IgD-negative memory B cell (primary cell): ENCODE measurements around the gene PITX2. TPM values are rescaled to one million over a fixed set of nuclear protein-coding genes. Genes with fewer than 3 reads are reported as not detected.

Experiments used
- H3K27ac Mint-ChIP-seq, 3 donors: one replicate each; pipeline ENCODE4 v1.8.0; 2020 to 2022; ENCODE audit warnings: mild to moderate bottlenecking in 3 of 3, mixed read lengths in 3 of 3, moderate library complexity in 1 of 3
- H3K27me3 Mint-ChIP-seq: one replicate; pipeline ENCODE4 v1.8.0; 2021; ENCODE audit warnings: mixed read lengths
- H3K36me3 Mint-ChIP-seq: one replicate; pipeline ENCODE4 v1.8.0; 2020; ENCODE audit warnings: mild to moderate bottlenecking, mixed read lengths
- H3K4me1 Mint-ChIP-seq, 3 donors: one replicate each; pipeline ENCODE4 v1.8.0; 2020 to 2022; ENCODE audit warnings: mixed read lengths in 3 of 3, mild to moderate bottlenecking in 1 of 3
- H3K4me3 Mint-ChIP-seq, 4 donors: one replicate each; pipeline ENCODE4 v1.8.0; 2020 to 2022; ENCODE audit warnings: mild to moderate bottlenecking in 4 of 4, mixed read lengths in 4 of 4, moderate library complexity in 3 of 4
- H3K9me3 Mint-ChIP-seq, 3 donors: one replicate each; pipeline ENCODE4 v1.8.0; 2020 to 2021; ENCODE audit warnings: mixed read lengths in 3 of 3, mild to moderate bottlenecking in 1 of 3
- polyA plus RNA-seq: library from polyadenylated mRNA; unstranded; fragments of 300-500 nt; fragmentation: Illumina TruSeq; gene quantifications from one replicate; pipeline ENCODE4 v1.2.3, GENCODE V29; 2021

The PITX2 gene
- not detected for polyA plus RNA-seq

DNA sequence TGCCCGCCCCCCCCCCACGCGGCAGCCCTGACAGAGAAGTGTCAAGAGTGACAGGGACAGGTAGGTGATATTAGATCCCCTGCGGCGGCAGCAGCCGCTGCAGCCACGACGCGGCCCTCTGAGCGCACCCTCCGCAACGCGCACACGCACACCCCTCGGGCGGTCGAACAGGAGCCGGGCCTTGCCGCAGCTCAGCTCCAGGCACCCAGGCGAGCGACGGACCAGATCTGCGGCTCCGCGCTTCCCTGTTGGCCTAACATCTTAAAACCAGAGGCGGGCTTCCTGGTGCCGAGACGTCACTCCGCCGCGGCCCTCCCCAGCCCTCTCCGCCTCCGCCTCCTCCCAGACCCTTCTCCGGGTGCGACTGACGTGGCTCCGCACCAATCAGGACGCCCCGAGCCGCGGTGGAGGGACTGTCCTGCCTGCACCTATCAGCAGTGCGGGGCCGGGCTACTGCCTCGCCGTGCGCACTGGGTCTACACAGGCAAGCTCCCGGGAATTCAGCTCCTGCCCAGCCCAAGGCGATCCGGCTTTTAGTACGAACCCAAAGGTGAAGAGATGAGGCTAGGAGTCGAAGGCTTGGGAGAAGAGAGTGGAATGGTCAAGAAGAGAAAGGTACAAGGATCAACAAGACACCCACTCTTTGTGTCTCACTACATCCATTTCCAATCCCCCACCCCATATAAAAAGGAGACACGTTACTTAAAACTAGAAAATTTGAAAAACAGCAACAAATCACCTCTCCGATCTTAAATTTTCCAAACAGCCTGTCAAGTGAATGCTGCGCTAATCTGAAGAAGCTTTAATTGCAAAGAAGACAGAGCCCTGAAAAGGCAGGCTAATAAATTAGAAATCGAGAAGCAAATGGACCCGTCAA lies at the start of gene PITX2:
TSS of gene PITX2 (minus strand) at position 237 of the 877 bp plus-strand sequence. CDS start 617 bp downstream, outside the sequence.
- H3K4me1 Mint-ChIP-seq = peaks cover 1 to 6% (median 3%) of the 10 kb centered on the region in 3 donors
- peaks cover 2% of the 10 kb centered on the region for H3K36me3 Mint-ChIP-seq
- H3K9me3 Mint-ChIP-seq = peaks cover 3 to 16% (median 8%) of the 10 kb centered on the region in 3 donors
- peak within 1 kb of the TSS; percentile 59 to 84 (median 76) for H3K27ac Mint-ChIP-seq
- H3K27me3 Mint-ChIP-seq = peaks cover 84% of the 10 kb centered on the region
- peak within 1 kb of the TSS; percentile 64 to 76 (median 68) for H3K4me3 Mint-ChIP-seq

DNA sequence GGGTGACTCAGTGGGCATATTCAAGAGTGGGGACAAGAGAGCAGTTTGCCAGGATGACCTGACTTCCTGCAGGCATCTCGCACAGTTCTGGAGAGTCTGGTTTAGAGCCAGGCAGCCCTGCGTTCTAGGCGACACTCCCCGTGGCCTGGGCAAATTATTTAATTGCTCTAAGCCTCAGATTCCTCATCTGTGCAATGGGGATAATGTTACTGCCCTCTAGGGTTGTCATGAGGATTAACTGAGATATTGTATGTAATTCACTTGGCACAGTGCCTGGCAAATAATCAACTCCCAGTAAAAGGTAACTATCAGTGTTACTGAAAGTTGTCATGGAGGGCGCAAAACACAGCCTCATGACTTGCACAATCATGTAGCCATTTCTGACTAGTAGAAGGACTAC lies 48.8 kb upstream of the PITX2 start:
- H3K9me3 Mint-ChIP-seq = no peaks in the 10 kb centered on the region
- H3K27me3 Mint-ChIP-seq = peaks cover 2% of the 10 kb centered on the region
- no peaks in the 10 kb centered on the region for H3K36me3 Mint-ChIP-seq
- no peak overlapping the region for H3K4me3 Mint-ChIP-seq
- H3K27ac Mint-ChIP-seq = no peak overlapping the region
- H3K4me1 Mint-ChIP-seq = no peaks in the 10 kb centered on the region

DNA sequence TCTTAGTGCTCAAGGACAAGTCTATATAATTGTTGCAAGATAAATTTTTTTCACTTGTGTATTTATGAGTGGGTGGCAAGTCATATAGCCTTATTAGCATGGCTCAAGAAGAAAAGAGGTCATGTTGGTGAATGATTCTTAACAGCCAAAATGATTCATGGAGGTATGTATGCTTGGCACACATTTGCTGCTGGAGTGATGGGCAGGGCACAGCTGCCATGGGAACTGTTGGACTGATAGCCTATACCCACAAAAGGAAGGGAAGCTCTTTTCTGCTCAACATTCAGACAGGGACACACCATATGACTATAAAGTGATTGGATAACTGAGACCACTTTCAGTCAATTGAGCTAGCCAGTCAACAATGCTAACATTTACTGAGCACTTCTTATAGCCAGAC lies 46.8 kb upstream of the PITX2 start:
- Mint-ChIP-seq H3K27me3 (peaks cover 4% of the 10 kb centered on the region), H3K9me3 (no peaks in the 10 kb centered on the region), H3K36me3 (no peaks in the 10 kb centered on the region), H3K4me1 (no peaks in the 10 kb centered on the region), H3K27ac (no peak overlapping the region), H3K4me3 (no peak overlapping the region)

DNA sequence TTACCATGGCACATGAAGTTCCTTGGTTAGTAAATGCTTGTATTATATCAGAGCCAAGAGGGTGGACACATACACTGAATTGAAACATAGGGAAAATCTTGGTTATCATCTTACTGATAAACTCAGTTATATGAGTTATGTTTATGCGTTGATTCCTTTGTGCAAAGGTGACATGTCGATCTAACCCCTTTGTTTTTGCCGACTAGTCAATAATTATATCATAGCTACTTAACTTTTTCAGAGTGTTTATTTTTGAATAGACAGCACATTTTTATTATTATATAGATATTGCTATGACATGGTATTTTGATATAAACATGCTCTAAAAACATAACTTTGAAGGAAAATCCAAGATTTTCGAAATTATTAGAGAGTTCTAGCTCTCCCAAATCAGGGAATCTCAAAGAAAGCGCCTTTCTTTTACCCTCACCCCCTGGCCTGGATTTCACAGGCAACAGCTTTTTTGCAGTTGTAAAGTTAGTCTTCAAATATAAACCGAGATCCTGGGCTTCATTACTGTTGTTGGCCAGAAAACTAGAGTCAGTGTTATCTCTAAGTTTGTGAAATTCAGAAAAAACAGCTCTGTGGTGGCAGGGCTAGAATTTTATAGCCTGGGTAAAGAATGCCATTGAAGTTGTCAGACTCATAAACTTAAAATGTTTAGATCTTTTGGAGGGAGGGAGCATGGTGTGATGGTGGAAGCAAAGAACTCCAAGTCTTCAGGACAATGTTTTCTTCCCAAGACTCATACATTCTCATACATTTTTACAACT lies 45.8 kb upstream of the PITX2 start:
- H3K27me3 Mint-ChIP-seq = peaks cover 4% of the 10 kb centered on the region
- H3K36me3 Mint-ChIP-seq = no peaks in the 10 kb centered on the region
- no peaks in the 10 kb centered on the region for H3K4me1 Mint-ChIP-seq
- no peaks in the 10 kb centered on the region for H3K9me3 Mint-ChIP-seq
- H3K27ac Mint-ChIP-seq = no peak overlapping the region
- no peak overlapping the region for H3K4me3 Mint-ChIP-seq

DNA sequence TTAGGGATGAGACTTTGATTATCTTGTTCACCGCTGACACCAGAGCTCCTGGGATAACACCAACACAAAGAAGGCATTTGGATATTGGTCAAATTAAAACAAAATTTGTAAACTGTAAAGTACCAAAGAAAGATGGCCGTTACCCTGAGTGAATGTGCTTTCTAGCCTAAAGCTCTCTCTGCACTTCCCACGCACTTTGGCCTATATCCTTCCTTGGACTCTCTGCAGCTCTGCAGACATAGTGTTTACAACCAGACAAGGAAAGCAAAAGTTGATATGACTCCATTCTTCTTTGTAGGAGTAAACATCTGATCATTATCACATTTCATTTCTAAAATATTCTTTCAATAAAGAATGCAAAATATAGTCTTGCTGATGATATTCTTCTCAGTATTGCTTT lies 44.8 kb upstream of the PITX2 start:
- no peak overlapping the region for H3K4me3 Mint-ChIP-seq
- H3K27ac Mint-ChIP-seq = no peak overlapping the region
- peaks cover 4% of the 10 kb centered on the region for H3K27me3 Mint-ChIP-seq
- H3K36me3 Mint-ChIP-seq = no peaks in the 10 kb centered on the region
- H3K4me1 Mint-ChIP-seq = no peaks in the 10 kb centered on the region
- H3K9me3 Mint-ChIP-seq = no peaks in the 10 kb centered on the region

DNA sequence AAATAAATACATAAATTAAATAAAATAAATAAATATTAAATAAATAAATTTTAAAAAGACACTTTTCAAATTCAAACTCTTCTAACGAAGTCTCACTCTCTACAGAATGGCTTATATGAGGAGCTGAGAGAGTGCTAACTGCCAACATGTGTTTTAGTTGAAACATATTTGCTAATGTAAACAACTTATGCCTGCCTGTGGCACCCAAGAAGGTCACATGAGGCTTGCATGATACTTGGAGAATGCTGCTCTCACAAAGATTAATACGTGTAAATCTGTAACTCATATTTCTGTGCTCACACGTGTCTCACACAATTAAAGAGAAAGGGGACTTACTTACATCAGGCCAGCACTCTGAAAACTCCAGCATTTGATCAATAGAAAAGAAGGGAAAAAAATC lies 43.2 kb upstream of the PITX2 start:
- no peaks in the 10 kb centered on the region for H3K36me3 Mint-ChIP-seq
- peaks cover 2% of the 10 kb centered on the region for H3K27me3 Mint-ChIP-seq
- H3K27ac Mint-ChIP-seq = no peak overlapping the region
- no peak overlapping the region for H3K4me3 Mint-ChIP-seq
- H3K9me3 Mint-ChIP-seq = no peaks in the 10 kb centered on the region
- H3K4me1 Mint-ChIP-seq = no peaks in the 10 kb centered on the region

DNA sequence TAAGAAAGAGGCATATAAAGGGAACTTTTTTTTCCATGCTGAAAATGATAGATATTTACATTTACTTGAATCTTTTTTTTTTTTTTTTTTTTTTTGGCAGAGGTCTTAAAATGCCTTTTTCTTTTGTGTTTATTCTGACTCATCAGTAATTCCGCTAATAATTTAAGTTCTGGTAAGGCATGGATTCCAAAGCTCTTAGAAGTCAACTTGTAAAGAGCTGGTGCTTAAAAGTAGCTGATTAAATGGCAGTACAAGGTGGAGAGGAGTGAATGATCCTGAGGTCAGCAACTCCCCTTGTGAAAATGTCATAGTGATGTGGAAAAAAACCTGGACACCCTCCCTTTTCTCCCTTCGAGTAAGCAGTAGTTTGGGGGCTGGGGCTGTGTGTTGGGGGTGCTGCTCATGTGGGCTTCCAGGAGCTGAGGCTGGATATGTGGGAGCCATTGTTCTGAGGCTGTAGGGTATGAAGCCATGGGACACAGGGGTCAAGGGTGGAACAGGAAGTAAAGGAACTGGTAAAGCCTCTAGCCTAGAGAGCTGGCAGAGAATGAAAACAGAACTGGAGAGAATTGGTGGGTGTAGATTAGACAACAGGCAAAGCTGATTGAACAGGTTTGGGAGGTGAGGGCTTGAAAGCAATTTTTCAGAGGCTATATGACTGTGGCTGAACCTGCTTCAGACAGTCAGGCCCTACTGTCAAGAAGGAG lies 41.0 kb upstream of the PITX2 start:
- H3K27me3 Mint-ChIP-seq = peaks cover 2% of the 10 kb centered on the region
- no peak overlapping the region for H3K4me3 Mint-ChIP-seq

DNA sequence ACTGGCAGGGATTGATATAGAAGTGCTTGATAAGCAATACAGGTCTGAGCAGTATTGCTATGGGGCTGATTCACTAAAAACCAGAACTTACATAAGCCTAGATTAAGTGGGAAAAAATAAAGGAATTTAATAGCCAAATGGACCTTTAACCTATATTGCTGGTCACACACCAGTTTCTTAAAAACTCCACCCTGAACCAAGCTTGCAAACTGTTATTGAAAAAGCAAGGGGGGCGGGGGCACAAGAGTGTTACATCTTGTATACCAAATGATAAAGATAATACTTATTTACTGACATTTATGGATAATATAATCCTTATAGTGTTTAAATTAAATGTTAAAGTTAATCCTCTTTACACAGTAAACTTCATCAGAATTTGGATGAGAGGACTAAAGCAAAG lies 40.3 kb upstream of the PITX2 start:
- H3K27ac Mint-ChIP-seq = no peak overlapping the region
- H3K9me3 Mint-ChIP-seq = peaks cover 0 to 3% (median 3%) of the 10 kb centered on the region in 3 donors
- H3K27me3 Mint-ChIP-seq = peaks cover 2% of the 10 kb centered on the region
- no peak overlapping the region for H3K4me3 Mint-ChIP-seq
- H3K4me1 Mint-ChIP-seq = no peaks in the 10 kb centered on the region
- no peaks in the 10 kb centered on the region for H3K36me3 Mint-ChIP-seq

More for the DNA sequence above, 41.0 kb upstream of the PITX2 start:
- peaks cover 0 to 3% (median 1%) of the 10 kb centered on the region in 3 donors for H3K9me3 Mint-ChIP-seq
- no peak overlapping the region for H3K27ac Mint-ChIP-seq
- H3K36me3 Mint-ChIP-seq = no peaks in the 10 kb centered on the region
- H3K4me1 Mint-ChIP-seq = no peaks in the 10 kb centered on the region

DNA sequence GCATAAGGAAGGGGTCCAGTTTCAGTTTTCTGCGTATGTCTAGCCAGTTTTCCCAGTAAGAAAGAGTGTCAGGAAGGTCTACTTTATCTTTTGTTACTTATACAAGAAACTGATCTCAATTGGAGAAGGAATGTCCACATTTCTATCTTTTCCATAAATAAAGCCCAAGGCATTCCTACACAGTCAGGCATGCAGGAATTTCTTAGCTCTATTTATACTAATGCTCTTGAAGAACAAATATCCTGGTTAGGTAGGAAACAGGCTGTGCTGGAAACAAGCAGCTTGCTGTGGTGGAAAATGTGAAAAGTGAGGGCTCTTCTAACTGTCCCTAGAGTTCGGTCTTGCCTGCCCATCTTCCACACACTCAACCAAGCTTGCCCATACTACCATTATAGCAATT lies 37.9 kb upstream of the PITX2 start:
- H3K36me3 Mint-ChIP-seq = no peaks in the 10 kb centered on the region
- no peak overlapping the region for H3K27ac Mint-ChIP-seq
- peaks cover 0 to 3% (median 3%) of the 10 kb centered on the region in 3 donors for H3K9me3 Mint-ChIP-seq
- peaks cover 2% of the 10 kb centered on the region for H3K27me3 Mint-ChIP-seq
- H3K4me3 Mint-ChIP-seq = no peak overlapping the region
- no peaks in the 10 kb centered on the region for H3K4me1 Mint-ChIP-seq

DNA sequence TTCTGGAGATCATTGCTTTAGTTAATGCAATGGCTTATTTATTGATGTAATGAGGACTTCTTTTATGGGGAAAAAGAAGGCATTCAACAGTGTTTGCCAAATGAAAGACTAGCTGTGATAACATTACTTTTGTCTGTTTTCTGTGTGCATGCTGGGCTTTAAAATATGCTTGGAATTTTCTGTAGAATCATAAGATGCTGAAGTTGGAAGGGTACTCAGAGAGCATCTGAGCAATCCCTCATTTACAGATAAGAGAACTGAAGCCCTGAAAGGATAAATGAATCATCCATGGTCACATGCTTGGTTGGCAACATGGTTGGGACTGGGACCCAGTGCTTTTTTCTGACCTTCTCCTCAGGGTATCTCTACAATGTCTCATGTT lies 31.4 kb upstream of the PITX2 start:
- Mint-ChIP-seq H3K36me3 (no peaks in the 10 kb centered on the region), H3K9me3 (peaks cover 0 to 3% (median 2%) of the 10 kb centered on the region in 3 donors), H3K4me1 (peaks cover 0 to 1% (median 0%) of the 10 kb centered on the region in 3 donors), H3K27ac (no peak overlapping the region), H3K4me3 (no peak overlapping the region), H3K27me3 (no peaks in the 10 kb centered on the region)

DNA sequence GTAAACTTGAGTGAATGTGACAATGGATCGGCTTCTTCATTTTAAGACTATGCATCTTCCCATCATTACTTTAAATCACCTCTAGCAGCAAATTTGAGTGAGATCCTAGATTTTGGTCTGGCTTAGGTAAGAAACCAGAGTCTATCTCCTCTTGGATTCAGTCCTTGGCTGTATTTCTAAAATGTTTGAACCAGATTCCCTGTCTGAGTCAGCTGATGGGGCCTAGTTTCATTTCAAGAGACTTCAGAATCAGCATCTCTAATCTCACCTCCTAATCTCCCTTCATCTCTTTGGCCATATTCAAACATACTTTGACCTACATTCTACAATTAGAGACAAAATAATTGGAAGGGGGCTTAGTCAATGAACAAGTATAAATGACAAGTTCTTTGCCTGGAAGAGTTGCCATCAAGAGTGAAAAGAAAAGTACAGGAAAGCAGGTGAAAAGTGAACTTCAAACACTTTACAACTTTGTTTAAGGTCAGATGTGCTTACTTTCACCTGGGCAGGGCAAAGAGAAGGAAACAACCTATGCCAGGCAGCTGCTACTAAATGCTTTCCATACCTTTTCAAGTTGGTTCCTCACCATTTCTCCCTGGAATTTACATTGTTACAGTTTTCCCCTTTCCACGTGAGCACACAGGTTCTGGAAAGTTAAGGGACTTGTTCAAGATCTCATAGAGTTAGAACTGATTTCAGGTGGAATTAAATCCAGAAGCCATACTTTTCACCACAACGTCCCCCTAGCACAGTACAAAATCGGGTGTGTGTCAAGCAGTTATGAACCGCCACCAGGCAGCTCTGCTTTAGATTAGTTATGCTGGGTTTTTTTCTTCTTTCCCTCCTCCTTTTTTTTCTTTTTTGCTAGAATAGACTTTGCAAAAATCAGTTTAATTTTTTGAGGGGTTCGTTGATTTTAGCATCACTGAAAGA lies 30.7 kb upstream of the PITX2 start:
- no peak overlapping the region for H3K27ac Mint-ChIP-seq
- H3K36me3 Mint-ChIP-seq = no peaks in the 10 kb centered on the region
- H3K9me3 Mint-ChIP-seq = peaks cover 0 to 2% (median 0%) of the 10 kb centered on the region in 3 donors
- H3K27me3 Mint-ChIP-seq = no peaks in the 10 kb centered on the region
- H3K4me1 Mint-ChIP-seq = peaks cover 0 to 1% (median 0%) of the 10 kb centered on the region in 3 donors
- no peak overlapping the region for H3K4me3 Mint-ChIP-seq

DNA sequence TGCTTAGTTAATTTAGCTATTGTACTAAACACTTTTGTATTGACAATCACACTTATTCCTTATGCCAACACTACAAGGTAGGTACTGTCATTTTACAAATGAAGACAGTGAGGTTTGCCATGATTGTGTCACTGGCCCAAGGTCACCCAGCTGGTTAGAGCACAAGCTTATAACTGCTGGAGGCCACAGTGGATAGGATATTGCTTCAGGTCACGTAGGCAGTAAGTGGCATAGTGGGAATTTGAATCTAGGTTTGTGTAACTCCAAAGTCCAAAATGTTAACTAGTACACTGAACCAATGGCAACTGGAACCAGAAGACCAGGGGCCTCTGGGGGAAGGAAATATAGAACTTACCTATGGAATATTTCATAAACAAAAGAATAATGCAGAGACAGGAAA lies 21.1 kb upstream of the PITX2 start:
- Mint-ChIP-seq H3K36me3 (no peaks in the 10 kb centered on the region), H3K4me3 (no peak overlapping the region), H3K27ac (no peak overlapping the region), H3K4me1 (peaks cover 0 to 2% (median 0%) of the 10 kb centered on the region in 3 donors), H3K27me3 (peaks cover 47% of the 10 kb centered on the region), H3K9me3 (no peaks in the 10 kb centered on the region)

DNA sequence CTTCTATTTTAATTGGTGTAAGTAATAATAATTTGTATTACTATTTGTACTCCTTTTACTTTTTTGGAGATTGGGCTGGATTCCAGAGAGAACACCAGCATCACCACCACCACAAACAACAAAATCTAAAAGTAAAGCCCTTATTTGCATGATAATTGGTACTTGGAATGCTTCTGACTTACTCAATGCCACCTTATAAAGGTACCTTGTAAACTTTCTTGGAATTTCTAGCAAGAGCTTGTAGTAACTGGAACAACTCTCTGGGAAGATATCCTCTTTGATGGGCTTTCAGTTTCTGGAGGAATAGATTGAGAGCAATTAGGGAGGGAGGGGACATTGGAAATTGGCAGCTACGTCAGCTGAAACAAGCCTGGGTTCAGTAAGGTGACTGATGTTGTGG lies 20.2 kb upstream of the PITX2 start:
- Mint-ChIP-seq H3K9me3 (no peaks in the 10 kb centered on the region), H3K36me3 (no peaks in the 10 kb centered on the region), H3K4me1 (peaks cover 0 to 2% (median 0%) of the 10 kb centered on the region in 3 donors), H3K4me3 (no peak overlapping the region), H3K27me3 (peaks cover 55% of the 10 kb centered on the region), H3K27ac (no peak overlapping the region)

DNA sequence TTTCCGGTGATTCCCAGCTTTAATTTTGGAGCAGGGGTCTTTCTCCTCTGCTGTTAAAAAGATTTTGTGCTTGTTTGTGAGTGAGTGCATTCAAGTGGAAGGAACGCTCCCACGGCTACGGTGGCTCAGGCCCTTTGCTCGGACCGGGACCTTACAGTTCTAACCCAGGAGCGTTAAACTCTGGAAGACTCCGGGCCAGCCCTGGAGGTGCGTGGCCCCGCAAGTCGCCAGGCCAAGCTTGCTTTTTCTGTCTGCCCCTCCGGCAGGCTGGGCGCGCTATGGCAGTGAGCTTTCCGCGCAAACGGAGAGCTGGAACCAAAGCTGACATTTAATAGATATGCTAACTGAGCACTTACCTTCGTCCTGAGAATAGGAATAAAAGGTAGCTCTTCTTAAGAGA lies 18.3 kb upstream of the PITX2 start:
- Mint-ChIP-seq H3K36me3 (no peaks in the 10 kb centered on the region), H3K4me1 (peaks cover 0 to 2% (median 0%) of the 10 kb centered on the region in 3 donors), H3K27me3 (peaks cover 65% of the 10 kb centered on the region), H3K9me3 (no peaks in the 10 kb centered on the region), H3K4me3 (no peak overlapping the region), H3K27ac (no peak overlapping the region)
